Loucy (cell line): ENCODE results near the gene AMPD3.

Experiments used
- EZH2phosphoT487 ChIP-seq: fragments of 200-600 bp; IDR thresholded peaks from 2 replicates; pipeline ENCODE4 v1.6.1; 2018; ENCODE audit warnings: antibody characterized with exemption, mild to moderate bottlenecking, moderate library complexity, borderline replicate concordance
- TF ChIP-seq, protein P1 (sequence below): fragments of 200-600 bp; sonication (generic); conservative IDR thresholded peaks from 2 replicates; pipeline ENCODE4 v1.5.1; 2014; ENCODE audit warnings: mild to moderate bottlenecking, antibody characterized with exemption, low read length

GRCh38 chr11:10441091-10441490 lies 14.0 kb upstream of the AMPD3 start:
- TF ChIP-seq, protein P1, sequence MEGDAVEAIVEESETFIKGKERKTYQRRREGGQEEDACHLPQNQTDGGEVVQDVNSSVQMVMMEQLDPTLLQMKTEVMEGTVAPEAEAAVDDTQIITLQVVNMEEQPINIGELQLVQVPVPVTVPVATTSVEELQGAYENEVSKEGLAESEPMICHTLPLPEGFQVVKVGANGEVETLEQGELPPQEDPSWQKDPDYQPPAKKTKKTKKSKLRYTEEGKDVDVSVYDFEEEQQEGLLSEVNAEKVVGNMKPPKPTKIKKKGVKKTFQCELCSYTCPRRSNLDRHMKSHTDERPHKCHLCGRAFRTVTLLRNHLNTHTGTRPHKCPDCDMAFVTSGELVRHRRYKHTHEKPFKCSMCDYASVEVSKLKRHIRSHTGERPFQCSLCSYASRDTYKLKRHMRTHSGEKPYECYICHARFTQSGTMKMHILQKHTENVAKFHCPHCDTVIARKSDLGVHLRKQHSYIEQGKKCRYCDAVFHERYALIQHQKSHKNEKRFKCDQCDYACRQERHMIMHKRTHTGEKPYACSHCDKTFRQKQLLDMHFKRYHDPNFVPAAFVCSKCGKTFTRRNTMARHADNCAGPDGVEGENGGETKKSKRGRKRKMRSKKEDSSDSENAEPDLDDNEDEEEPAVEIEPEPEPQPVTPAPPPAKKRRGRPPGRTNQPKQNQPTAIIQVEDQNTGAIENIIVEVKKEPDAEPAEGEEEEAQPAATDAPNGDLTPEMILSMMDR: no peak
- TF ChIP-seq EZH2phosphoT487: no peak
